LNCAP (cell line): Measurements from ENCODE around the gene SLIT2.

Experiments
- TF ChIP-seq, protein P1 (sequence below): fragments of 450-650 bp; IDR thresholded peaks from 2 replicates; pipeline ENCODE4 v1.5.1; 2017; ENCODE audit warnings: mild to moderate bottlenecking

The SLIT2 gene

GRCh38 chr4:20255823-20256222, 4.1 kb downstream of the SLIT2 start:
- TF ChIP-seq, protein P1, sequence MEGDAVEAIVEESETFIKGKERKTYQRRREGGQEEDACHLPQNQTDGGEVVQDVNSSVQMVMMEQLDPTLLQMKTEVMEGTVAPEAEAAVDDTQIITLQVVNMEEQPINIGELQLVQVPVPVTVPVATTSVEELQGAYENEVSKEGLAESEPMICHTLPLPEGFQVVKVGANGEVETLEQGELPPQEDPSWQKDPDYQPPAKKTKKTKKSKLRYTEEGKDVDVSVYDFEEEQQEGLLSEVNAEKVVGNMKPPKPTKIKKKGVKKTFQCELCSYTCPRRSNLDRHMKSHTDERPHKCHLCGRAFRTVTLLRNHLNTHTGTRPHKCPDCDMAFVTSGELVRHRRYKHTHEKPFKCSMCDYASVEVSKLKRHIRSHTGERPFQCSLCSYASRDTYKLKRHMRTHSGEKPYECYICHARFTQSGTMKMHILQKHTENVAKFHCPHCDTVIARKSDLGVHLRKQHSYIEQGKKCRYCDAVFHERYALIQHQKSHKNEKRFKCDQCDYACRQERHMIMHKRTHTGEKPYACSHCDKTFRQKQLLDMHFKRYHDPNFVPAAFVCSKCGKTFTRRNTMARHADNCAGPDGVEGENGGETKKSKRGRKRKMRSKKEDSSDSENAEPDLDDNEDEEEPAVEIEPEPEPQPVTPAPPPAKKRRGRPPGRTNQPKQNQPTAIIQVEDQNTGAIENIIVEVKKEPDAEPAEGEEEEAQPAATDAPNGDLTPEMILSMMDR, result no peak

GRCh38 chr4:20256381-20256881, 4.7 kb downstream of the SLIT2 start:
- TF ChIP-seq, protein P1, result no peak

DNA sequence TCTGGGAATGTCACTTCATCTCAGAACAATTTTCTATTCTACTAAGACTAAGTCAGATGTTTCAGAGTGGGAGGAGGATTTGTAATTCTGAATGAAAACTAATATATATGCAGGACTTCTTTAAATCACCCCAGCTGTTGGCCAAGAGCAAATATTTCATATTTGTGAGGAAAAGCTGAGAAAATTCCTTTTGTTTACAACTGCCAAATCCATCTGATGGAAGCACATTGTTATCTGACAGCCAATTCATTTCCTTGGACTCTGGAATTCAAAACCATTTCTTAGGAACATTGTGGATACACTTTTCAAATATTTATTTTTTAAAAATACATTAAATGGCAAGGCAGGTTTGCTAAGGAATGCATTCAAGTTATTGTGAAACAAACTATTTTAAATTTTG, 8.0 kb downstream of the SLIT2 start:
- TF ChIP-seq, protein P1, result no peak

DNA sequence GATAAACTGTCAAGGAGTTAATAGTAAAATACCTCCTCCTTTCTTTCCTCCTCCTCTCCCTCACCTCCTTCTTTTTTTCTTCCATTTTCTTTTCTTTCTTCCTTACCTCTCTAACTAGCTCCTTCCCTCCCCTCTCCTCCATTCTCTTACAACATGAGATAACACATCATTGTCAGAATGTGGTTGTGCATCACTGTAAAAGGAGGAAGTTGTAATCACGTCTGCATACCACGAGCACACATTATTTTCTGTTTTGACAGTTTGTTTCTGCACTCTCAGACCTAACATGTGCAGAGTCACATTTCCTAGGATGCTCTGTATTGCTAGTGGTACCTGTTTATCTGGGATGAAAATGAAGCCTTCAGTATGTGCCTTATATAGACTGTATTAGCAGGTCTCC, 9.1 kb downstream of the SLIT2 start:
- TF ChIP-seq, protein P1, result no peak

DNA sequence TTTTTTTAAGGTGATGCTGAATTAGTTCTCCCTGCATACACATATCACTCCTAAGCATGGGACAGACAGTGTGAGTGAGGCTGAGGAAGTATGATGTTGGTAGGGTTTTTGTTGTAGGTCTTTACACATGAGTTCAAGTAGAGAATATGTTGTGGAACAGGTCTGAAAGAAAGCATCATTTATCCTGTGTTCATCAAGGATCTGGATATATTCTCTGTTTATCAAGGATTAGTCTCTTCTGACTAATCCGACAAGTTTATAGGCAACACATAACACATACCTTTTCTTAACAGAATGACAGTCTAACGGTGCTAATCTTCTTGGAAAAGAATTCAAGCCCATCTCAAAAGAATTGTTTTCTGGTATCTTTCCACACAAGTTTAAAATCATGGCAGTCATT, 10.5 kb downstream of the SLIT2 start:
- TF ChIP-seq, protein P1, result no peak

DNA sequence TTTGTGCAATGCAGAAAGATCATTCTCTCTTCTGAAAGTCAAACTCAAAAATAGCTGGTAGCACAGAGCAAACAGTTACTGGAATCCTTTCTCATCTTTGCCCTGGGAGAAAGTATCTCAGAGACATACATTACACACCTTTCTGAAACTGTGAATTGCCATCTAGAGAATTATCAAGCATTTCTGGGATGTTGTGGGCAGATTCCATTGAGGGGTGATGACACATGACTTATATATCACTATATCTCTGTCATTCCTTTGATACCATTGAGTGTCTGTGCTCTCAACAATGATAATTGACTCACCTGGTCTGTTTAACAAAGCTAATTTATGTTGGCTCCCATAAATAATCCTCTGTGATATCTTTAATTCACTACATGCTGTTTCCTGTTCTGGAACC, 13.0 kb downstream of the SLIT2 start:
- TF ChIP-seq, protein P1, result no peak

- TF ChIP-seq, protein P1, result no peak
Measured at GRCh38 chr4:20265726-20266125, 14.0 kb downstream of the SLIT2 start.
